ENCODE results near the gene EBI3. TPM values are rescaled to one million over a fixed set of nuclear protein-coding genes. Genes with fewer than 3 reads are reported as not detected.

Gene EBI3
- polyA plus RNA-seq, 1 donor from 2014 or later: not detected

DNA sequence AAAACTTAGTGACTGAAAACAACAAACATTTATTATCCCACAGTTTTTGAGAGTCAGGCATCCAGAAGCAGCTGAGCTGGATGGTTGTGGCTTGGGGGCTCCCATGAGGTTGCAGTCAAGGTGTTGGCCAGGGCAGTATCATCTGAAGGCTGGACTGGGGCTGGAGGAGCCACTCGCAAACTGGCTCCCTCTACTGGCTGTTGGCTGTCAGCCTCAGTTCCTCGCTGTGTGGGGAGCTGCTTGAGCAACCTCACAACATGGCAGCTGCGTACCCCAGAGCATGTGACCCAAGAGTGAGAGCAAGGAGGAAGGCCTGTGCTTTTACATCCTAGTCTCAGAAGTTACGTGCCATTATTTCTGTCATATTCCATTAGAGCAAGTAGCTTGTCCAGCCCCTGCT, 27.2 kb downstream of the EBI3 start:
- H4K20me1 ChIP-seq (ENCODE audit: insufficient read depth): no peaks in the 10 kb centered on the region
- H3K9ac ChIP-seq (ENCODE audit: low read length): no peak overlapping the region
- no peaks in the 10 kb centered on the region for H3K79me2 ChIP-seq (replicated peaks; ENCODE audit: insufficient read depth, low read length)
- H3F3A ChIP-seq (ENCODE audit: insufficient read depth, low read length, poor library complexity, severe bottlenecking): no peaks in the 10 kb centered on the region
- H3K9me2 ChIP-seq (ENCODE audit: insufficient read depth, low read length): no peaks in the 10 kb centered on the region
- no peak overlapping the region for H3K4me3 ChIP-seq (ENCODE audit: low read length)
- TF ChIP-seq RAD21 (conservative IDR thresholded peaks at IDR 0.05) (no peak), POLR2AphosphoS5 (IDR thresholded peaks at IDR 0.05) (no peak), TAF1 (IDR thresholded peaks at IDR 0.05; ENCODE audit: low read depth) (no peak), SMC3 (conservative IDR thresholded peaks at IDR 0.05; ENCODE audit: poor library complexity) (no peak), EZH2 (IDR thresholded peaks at IDR 0.05; ENCODE audit: borderline replicate concordance, insufficient read depth, low read length, poor library complexity, severe bottlenecking) (no peak), EP300 (conservative IDR thresholded peaks at IDR 0.05; ENCODE audit: poor library complexity, severe bottlenecking) (no peak), MXI1 (conservative IDR thresholded peaks at IDR 0.05; ENCODE audit: poor library complexity, severe bottlenecking) (no peak)
- TF ChIP-seq, protein P1, sequence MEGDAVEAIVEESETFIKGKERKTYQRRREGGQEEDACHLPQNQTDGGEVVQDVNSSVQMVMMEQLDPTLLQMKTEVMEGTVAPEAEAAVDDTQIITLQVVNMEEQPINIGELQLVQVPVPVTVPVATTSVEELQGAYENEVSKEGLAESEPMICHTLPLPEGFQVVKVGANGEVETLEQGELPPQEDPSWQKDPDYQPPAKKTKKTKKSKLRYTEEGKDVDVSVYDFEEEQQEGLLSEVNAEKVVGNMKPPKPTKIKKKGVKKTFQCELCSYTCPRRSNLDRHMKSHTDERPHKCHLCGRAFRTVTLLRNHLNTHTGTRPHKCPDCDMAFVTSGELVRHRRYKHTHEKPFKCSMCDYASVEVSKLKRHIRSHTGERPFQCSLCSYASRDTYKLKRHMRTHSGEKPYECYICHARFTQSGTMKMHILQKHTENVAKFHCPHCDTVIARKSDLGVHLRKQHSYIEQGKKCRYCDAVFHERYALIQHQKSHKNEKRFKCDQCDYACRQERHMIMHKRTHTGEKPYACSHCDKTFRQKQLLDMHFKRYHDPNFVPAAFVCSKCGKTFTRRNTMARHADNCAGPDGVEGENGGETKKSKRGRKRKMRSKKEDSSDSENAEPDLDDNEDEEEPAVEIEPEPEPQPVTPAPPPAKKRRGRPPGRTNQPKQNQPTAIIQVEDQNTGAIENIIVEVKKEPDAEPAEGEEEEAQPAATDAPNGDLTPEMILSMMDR (IDR thresholded peaks at IDR 0.05; ENCODE audit: poor library complexity, severe bottlenecking): no peak
- TF ChIP-seq, protein P2, sequence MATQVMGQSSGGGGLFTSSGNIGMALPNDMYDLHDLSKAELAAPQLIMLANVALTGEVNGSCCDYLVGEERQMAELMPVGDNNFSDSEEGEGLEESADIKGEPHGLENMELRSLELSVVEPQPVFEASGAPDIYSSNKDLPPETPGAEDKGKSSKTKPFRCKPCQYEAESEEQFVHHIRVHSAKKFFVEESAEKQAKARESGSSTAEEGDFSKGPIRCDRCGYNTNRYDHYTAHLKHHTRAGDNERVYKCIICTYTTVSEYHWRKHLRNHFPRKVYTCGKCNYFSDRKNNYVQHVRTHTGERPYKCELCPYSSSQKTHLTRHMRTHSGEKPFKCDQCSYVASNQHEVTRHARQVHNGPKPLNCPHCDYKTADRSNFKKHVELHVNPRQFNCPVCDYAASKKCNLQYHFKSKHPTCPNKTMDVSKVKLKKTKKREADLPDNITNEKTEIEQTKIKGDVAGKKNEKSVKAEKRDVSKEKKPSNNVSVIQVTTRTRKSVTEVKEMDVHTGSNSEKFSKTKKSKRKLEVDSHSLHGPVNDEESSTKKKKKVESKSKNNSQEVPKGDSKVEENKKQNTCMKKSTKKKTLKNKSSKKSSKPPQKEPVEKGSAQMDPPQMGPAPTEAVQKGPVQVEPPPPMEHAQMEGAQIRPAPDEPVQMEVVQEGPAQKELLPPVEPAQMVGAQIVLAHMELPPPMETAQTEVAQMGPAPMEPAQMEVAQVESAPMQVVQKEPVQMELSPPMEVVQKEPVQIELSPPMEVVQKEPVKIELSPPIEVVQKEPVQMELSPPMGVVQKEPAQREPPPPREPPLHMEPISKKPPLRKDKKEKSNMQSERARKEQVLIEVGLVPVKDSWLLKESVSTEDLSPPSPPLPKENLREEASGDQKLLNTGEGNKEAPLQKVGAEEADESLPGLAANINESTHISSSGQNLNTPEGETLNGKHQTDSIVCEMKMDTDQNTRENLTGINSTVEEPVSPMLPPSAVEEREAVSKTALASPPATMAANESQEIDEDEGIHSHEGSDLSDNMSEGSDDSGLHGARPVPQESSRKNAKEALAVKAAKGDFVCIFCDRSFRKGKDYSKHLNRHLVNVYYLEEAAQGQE (IDR thresholded peaks at IDR 0.05; ENCODE audit: borderline replicate concordance): no peak
- H3K4me2 ChIP-seq (ENCODE audit: low read length): no peak overlapping the region
- H3K27ac ChIP-seq (ENCODE audit: low read length): no peak overlapping the region
- H3K36me3 ChIP-seq (ENCODE audit: insufficient read depth, low read length): no peaks in the 10 kb centered on the region
- H3K27me3 ChIP-seq (ENCODE audit: insufficient read depth, low read depth, low read length): no peaks in the 10 kb centered on the region
- H3K9me3 ChIP-seq (ENCODE audit: low read length): no peaks in the 10 kb centered on the region
- no peak overlapping the region for H2AFZ ChIP-seq (ENCODE audit: low read depth, low read length)

DNA sequence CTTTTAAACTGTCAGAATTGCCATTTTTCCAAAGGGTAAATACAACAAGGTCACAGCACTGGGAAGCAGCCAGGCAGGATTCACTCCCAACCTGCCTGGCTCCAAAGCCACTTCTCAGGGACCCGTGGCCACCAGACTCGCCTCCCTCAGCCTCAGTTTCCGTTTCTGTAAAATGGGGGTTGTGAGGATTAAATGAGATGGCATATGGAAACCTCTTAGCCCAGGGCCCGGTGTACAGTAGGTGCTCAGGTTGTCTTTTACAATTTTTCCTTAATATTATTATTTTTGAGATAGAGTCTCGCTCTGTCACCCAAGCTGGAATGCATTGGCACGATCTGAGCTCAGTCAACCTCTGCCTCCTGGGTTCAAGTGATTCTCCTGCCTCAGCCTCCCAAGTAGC, 27.7 kb downstream of the EBI3 start:
- TF ChIP-seq, protein P2 (IDR thresholded peaks at IDR 0.05; ENCODE audit: borderline replicate concordance): no peak
- no peak for TF ChIP-seq SMC3 (conservative IDR thresholded peaks at IDR 0.05; ENCODE audit: poor library complexity)
- no peak for TF ChIP-seq TAF1 (IDR thresholded peaks at IDR 0.05; ENCODE audit: low read depth)
- no peak for TF ChIP-seq MXI1 (conservative IDR thresholded peaks at IDR 0.05; ENCODE audit: poor library complexity, severe bottlenecking)
- no peak for TF ChIP-seq POLR2AphosphoS5 (IDR thresholded peaks at IDR 0.05)
- TF ChIP-seq EP300 (conservative IDR thresholded peaks at IDR 0.05; ENCODE audit: poor library complexity, severe bottlenecking): no peak
- TF ChIP-seq, protein P1 (IDR thresholded peaks at IDR 0.05; ENCODE audit: poor library complexity, severe bottlenecking): no peak

More for the DNA sequence above, 27.7 kb downstream of the EBI3 start:
- Histone ChIP-seq H4K20me1 (ENCODE audit: insufficient read depth) (no peaks in the 10 kb centered on the region), H3K9me2 (ENCODE audit: insufficient read depth, low read length) (no peaks in the 10 kb centered on the region), H3K4me3 (ENCODE audit: low read length) (no peak overlapping the region), H3K27ac (ENCODE audit: low read length) (no peak overlapping the region), H3K9me3 (ENCODE audit: low read length) (no peaks in the 10 kb centered on the region), H3K27me3 (ENCODE audit: insufficient read depth, low read depth, low read length) (no peaks in the 10 kb centered on the region), H3K79me2 (replicated peaks; ENCODE audit: insufficient read depth, low read length) (no peaks in the 10 kb centered on the region), H3K4me2 (ENCODE audit: low read length) (no peak overlapping the region), H3K36me3 (ENCODE audit: insufficient read depth, low read length) (no peaks in the 10 kb centered on the region), H2AFZ (ENCODE audit: low read depth, low read length) (no peak overlapping the region), H3K9ac (ENCODE audit: low read length) (no peak overlapping the region), H3F3A (ENCODE audit: insufficient read depth, low read length, poor library complexity, severe bottlenecking) (no peaks in the 10 kb centered on the region)

Data from neural cell (in vitro differentiated cells).